ENCODE results near the gene PTGR3.
A peak's percentile ranks its signal among the peaks of the same experiment; 100 is the strongest.

PTGR3 gene

DNA sequence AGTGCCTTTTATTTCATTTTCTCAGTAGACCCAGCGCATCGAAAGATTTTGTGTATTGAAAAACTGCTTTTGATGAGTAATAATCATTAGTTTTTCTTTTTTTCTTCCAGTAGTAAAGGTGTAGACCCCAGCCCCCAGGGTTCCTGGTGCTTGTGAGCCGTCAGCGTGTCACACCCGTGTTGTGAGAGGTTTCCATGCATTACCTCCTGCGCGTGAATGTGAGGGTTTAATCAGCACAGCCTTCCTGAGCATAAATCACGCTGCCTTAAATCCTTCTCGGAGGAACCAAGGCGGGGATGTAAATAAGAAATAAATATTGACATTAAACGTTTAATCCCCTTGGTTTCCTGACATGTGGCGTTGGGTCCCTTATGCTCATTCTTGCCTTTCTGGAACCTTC is 26.0 kb upstream of the PTGR3 start:
- no peak for DNase-seq

DNA sequence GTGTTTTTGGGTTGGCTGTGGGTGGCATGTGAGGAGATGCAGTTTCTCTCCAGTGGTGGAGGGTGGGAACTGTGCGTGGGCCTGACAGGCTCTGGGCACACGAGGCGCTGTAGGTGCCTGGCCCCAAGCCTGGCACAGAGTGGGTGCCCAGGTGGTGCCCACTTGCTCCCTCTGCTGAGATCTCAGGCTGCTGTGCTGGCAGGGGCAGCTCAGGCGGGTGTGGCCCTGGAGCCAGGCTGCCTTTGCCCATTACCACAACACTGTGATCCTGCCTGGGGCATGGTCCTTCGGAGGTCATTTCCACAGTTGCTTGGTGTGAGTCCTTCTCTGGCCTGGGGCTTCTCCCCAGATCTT is 22.1 kb upstream of the PTGR3 start:
- no peak for DNase-seq

DNA sequence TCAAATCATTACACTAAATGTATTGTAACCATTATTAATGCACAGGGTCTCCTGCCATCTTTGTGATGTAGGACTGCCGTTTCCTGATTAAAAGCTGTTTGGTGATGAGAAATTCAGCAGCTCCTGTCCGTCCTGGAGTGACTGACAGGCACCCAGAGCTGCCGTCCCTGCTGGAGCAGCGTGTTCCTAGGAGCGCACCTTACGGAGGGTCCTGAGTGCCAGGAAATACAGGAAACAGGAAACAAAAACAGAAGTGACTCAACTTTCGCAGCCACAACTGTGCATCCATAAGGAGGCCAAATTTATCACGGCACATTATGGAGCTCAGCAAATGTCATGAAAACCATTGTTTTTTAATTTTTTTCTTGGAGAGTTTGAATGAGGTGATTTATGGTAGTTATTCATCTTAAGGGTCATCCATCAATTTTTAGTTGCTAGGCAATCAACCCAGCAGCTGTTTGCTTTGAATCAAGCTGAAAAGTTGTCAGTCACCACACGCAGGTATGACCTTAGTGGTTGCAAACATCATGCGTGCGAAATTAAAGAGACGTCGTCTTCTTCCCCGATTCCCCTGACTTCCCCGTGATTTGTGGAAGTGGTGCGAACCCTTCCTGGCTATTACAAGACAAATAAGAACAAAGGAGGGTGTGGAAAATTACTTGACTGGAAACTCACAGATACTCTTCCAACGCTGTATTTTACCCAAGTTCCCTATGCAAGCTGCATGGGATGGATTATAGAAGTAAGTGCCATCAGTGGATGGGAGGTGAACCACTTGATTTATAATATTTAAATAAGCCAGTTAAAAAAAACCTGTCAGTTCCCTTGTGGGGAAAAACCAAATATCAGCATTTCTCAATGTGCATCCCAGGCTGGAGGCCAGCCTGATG is 21.5 kb upstream of the PTGR3 start:
- no peak for DNase-seq

DNA sequence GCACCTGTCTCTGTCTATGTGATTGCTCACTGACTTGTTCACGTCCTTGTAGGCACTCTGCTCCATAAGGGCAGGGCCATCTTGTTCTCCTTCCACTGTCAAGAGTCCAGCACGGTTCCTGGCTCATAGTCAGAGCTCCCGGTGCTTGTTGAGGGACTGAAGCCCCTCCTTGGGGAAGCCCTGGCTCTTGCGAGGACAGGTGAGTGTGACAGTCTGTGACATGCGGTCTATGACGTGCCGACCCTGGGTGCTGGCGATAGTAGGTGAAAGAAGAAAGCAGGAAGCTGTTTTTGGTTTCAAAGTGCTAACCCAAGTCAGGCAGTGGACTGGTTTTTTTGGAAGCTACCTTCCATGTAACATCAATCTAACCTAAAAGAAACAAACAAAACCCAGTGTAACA is 20.5 kb upstream of the PTGR3 start:
- DNase-seq, result no peak

DNA sequence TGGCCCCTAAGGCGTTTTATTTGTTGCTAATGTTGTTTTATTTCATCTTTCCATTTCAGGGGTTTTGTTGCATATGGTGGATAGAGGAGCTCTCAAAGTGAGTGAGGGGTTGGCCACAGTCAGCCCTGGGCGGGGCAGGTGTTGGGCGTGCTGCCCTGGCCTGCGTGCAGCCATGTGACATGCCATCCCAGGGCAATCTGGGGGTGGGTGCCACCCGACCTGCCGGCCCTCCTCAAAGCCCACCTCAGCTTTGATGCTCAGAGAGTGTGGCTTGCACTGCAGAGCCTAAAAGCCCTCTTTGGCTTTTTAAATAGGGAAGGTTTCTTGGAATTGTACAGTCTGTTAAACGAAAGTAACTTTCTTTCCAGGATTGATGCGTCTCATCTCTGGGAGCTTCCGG is 20.0 kb upstream of the PTGR3 start:
- no peak for DNase-seq

DNA sequence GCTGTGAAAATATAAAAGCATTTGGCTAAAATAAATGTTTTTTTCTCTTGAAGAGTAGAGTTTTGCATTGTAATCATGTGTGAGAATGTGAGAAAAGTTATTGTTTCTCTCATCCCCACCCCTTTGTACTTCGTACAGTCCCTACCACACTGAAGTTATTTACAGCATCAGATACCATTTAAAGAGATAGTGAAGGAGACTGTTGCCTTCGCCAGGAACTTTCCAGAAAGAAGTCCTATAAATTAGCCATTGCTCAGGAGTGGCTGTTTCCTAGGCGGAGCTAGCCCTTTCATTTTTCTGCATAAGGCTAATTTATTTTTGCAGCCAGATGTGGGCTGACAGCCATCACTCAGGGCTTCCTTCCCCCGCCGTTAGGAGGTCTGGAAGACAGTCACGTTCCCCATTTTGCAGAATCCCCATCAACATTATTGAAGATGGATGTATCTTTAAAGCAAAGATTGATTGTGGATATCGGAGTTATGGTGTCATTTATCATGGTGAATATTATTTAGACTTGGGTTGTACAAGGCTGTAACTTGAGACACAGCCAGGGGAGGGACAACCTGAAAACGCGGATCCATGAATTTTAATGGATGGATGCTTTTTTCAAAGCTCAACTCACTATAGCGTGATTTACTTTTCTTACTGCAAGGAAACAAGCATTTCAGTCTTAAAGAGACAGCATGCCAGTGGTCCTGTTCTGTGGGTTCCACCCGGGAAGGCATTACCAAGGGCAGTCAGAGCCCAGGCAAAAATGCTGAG is 18.8 kb upstream of the PTGR3 start:
- DNase-seq, result no peak

DNA sequence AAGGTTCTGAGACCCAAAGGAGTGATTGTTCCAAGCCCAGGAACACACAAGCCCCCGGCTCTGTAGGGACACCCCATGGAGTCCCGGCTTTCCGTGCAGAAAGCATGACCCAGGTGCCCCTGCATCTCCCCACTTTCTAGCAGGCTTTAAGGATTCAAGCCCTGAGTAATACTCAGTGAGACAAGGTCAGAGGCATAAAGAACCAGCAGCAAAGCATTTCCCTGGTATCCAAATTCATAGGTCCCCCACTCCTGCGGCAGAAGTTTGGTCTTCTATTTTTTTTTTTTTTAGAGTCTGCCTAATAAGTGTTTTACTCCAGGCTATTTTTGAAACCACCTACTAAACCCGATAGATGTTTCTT is 18.0 kb upstream of the PTGR3 start:
- no peak for DNase-seq

DNA sequence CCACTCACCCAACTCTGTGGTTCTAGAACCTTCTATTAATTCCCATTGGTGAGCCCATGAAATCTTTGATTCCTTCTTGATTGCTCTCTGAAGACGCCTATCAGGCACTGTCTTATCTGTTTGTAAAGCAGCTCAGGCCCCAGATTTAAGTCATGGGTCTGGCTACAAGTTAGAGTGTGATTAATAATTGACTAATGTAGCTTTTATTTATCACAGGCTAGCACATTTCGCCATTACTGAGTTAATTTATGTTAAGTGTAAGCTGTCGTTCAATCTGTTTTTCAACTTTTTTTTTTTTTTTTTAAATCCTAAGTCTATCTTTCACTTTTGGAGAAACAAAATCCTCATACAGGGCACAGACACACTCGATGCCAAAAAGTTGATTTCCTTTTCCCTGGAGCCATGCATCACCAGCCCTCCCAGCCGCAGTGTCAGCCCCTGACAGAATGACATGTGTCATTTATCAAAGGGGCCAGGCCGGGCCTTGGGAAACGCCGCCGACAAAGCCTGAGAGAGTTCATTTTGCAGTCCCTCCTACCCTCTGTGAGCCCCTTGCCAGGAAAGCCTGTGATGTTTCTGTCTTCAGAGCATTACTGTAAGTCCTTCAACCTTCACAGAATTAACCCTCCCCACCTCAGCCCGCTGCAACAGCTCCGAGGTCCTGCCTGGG is 17.5 kb upstream of the PTGR3 start:
- no peak for DNase-seq

DNA sequence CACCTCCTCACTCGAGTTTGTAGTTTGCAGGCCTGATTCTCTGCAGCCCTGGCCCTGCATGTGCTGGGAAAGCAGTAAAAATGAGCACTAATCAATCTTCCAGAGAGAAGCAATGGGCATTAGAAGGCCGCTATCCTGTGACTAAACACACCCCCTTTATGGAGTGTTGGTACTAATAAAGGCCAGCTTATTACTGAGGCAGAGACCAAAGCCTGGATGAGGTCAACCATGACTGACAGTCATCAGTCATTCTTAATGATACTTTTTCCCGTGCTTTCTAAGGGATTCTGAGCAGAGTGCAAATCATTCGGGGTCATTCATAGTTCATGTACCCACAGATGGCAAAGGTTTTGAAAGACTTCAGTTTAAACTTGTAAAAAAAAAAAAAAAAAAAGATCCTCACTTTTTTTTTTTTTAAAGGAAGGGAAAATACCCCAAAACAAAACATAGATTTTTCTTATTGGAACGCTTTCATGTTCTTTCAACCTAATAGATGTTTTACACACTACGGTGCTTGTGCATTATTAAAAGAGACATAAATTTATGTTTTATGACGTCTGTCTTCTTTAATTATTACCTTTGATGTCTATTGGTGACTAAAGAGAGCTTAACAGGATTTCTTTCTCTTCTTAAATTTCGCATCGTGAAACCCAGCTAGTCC is 14.9 kb upstream of the PTGR3 start:
- DNase-seq, result no peak

DNA sequence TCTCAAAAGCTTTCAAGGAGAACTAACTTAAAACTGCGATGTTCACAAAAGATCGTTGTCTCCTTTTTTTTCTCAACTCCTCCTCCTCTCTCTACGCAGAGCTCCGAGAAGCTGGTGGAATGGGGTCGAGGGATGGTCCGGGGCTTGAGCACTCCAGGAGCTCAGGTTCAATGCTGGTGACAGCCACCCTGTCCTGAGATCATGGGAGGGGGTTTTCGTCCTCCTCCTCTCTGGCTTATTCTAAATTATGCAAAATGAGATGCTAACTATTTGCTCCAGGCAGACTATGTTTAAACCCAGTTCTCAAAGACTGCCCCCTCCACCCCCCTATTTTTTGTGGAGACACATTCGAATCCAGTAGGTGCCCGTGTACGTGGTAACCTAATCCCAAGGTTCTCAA is 13.5 kb upstream of the PTGR3 start:
- DNase-seq, result no peak

DNA sequence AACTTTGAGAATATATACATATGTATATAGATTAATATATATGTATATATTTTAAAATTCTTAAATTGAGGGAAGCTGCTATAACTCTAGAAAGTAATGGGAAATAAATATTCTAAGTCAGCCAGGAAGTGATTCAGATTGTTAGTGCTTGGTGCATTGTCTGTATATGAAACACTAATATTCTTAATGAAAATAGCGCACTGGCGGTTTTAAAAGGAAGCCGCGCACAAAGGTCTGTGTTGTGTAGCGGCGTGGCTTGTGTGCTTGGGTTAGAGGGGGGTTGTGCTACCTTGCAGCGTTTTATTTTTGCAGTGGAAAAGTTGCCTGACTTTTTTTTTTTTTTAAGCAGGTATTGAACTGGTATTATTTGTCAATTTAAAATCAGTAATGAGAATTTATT is 13.0 kb upstream of the PTGR3 start:
- no peak for DNase-seq

DNA sequence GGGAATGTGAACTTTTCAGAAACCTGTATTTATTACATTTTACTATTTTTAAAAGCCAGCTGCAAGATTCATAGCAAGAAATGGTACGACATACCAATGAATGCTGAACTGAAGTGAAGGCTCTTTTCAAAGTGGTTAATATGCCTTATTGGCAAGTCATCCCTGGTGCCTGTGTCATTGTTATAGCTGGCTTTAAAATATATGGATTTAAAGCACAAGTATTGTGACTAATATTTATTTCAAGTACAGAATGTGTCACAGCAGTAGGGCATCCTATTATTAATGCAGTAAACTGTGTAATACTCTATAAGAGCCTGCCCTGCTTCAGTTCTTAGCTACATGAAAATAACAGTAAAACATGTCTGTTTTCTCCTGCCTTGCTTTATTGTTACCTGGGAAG is 12.5 kb upstream of the PTGR3 start:
- DNase-seq, result no peak

DNA sequence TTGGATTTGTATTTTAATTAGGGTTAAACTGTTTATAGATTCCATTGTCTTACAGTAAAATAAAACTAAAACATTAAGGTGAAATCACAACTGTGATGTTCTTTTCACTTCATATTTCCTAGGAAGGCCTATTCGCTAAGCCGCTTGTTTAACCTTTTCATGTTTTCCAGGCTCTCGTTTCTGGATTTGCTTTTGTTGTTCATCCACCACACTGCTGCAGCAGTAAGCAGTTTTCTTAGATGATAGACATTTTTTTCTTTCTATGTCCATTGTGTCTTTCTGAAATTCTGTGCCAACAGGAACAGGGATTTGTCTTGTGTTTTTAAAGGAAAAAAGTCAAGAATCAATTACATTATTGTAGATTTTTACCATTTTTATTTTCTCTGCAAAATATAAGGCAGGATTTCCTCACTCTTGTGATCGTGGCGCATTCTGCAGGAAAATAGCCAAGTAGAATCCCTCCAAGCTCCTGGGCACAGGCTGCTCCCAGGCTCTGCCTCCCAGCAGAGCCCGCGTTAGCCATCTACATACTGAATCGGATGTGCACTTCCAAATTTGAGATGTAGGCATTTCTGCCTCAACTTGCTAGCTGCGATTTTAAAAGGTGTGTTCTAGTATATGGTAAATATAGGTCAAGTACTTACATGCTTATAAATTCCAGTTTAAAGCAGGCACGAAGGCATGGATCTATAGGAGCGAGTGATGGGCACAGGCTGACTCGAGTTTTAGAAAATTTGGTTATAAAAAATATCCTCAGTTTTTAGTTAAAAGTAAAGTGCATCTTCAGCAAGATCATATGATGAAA is 11.8 kb upstream of the PTGR3 start:
- DNase-seq, result peak; percentile 54

DNA sequence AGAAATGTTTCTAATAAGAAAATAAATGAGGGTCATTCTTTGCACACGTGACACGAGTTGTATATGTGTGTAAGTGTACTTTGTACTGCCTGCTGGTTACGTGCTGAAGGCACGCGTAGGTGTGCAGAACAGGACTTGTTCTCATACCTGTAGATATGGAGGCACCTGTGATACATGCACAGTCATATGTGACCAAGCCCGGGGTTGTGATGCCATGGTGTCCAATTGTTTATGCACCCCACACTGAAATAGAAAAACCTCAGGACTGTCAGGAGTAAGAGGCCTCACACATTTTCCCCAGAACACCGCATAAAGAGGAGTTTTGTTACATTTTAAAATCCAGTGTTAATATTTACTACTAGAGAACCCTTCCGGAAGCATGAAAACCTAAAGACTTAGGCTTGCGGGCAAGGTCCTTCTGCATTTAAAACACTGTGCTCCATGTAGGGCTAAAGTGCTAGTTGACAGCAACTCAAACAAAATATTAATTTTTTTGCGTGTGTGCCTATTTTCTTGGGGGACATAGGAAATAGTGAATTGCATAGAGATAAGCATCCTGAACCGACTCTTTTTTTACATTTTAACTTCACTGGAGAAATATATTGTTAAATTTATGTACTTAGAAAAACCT is 10.9 kb upstream of the PTGR3 start:
- no peak for DNase-seq

DNA sequence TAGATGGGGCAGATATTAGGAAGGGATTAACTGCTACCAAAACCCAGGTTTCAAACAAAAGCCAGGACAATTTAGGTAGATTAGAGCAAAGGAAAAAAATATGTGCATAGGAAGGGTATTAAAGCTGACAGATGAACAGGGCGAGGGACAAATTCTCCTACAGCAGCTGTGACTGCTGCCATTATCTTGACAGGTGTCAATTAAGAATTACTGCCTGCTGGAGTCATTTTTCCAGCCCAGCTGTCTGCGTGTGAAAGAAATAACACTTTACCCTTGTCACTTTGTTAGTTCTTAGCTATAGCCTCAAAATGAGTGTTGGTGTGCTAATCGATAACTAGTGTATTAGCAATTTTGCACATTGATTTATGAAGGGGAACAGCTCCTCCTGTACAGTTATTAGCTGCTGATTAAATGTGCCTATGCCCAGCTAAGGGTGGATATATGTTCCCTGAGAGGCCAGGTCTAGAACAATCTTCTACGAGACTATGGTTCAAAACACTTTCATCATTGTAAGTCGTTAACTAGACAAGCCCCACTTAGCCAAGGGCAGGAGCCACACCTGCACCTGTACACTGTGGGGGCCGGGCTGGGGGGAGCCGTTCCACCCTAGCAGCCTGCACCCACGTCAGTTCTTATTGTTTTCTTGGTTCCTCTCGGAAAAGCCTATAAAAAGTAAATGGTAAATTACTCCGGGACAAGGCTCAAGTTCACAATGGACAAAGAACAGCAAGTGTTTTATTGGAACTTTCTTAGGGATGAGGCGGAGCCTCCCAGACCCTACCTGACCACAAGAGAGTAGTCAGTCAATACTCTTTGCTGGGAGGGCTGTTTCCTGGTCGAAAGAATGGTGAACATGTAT is 9.4 kb upstream of the PTGR3 start:
- DNase-seq, result no peak

DNA sequence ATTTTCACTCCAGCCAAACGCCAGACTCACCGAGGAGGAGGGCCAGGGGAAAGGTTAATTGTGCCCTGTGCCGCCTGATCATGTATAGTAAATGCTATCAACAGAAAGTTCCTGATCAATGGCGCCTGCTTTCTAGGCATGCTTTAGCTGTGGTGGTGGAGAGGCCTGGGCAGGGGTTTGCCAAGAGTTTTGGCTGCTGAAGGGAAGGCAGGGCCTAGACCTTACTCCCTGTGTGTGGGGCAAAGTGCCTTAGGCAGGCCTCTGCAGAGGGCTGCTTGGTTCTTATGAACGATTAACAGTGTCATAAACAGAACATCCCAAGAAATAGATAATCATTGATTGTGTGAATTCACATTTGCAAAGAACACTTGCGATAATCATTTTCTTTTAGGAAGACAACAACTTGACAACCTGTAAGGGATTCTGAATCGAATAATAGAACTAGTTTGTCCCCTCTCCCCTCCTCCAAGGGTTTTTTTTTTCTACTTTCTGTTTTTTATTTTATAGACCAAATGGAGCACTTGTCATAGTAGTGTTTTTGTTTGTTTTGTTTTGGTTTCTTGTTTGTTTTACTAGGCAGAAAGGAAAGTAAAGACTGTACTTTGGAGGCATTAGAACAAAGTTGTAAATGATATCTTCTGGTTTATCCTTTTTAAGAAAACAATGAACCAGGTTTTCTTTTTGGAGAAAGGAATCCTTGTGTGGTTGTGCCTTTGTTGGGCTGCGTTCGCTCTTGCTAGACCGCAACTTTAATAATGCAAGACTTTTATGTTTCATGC is 8.2 kb upstream of the PTGR3 start:
- no peak for DNase-seq

DNA sequence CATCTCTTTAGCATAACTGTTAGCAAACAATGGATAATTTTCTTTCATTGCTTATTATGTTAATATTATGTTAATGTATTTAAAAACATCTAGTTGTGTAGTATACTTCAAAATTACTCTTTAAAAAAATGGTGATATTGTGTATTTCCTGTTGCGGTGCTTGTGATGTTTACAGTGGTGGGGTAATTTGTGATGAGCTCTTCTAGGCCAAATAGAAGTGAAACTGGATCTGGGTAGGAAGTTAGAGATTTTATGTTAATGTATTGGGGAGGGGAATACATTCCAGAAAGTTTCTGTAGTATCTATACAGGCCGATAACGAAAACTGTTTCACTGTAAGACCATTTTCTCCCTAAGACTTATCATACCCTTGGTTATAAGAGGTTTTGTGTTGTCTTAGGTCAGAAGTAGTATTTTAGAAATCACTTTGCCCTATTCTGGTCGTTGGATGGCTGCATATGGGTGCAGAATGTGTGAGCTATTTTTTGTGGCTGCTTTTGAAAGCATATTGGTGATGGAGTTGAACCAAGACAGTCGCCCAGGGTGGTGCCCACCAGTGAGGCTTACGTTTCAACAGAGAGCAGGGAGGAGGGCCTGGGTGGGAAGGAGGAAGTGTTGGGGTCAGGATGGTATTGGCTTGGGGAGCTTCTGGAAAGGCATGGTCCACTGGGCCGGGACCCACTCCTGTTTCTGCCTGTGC is 7.4 kb upstream of the PTGR3 start:
- no peak for DNase-seq

DNA sequence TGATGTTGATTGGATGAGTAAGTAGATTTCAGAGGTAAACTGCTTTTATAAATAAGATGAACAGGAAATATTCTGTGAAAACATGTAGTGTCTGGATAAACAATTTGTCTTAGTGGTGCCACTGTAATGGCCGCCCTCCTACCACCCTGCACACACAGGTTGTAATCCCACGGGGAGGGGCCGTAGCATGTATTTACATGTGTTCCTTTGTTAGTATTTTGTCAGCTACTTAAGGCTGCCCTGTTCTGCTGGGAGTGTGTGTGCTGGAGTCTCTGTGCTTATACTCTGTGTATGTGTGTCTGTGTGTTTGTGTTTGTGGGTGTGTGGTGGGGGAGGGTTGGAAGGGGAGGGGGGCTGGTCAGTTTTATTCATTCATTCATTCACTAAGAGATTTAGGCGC is 6.7 kb upstream of the PTGR3 start:
- DNase-seq, result no peak

DNA sequence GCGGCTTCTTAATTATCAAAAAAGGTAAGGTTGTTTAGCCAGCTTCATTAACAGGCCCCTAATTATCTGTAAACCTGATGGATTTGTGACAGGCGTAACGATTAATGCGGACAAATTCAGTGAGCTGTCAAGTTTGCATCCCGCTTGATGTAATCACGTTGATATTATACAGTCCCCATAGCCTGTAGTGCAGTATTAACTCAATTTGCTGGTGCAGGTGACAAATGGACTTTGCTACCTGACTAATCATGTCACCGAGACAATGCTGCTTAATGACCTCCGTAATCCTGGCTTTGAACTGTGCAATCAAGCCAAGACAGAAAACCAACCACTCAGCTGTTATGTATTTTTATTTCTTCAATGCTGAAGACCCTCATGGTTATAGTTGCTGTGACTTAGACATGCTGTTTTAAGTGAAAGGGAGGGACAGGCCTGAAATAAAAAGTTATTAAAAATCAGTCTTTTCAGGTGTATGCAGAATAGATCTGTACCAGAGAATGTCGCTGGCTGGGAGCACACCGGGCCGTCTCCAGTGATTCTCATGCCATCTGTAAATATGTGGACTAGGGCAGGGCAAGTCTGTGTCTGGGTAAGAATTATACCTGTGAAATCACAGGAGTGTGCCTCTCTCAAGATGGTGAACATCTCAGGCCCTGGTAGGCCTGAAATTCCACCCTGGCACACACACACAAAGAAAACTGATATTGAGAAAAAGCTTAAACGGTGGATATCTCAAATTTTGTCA is 6.0 kb upstream of the PTGR3 start:
- DNase-seq, result no peak
